ENCODE data around the gene C1QBP. TPM values are rescaled to one million over a fixed set of nuclear protein-coding genes. Genes with fewer than 3 reads are reported as not detected.

Gene C1QBP
- total RNA-seq, 1 donor from 2014 or later, result 71.8 TPM

Other genes starting within 250 kb of the C1QBP start
- gene ZNF594, start 247.3 kb downstream of the C1QBP start, total RNA-seq, result 2.3 TPM
- 2.3 TPM for gene SCIMP, start 204.3 kb downstream of the C1QBP start, total RNA-seq
- 16.8 TPM for gene RABEP1, start 156.9 kb downstream of the C1QBP start, total RNA-seq
- 41.0 TPM for gene NUP88, start 19.5 kb downstream of the C1QBP start, total RNA-seq
- gene RPAIN, start 19.0 kb downstream of the C1QBP start, total RNA-seq, result 15.6 TPM
- 7.7 TPM for gene DHX33, start 29.8 kb upstream of the C1QBP start, total RNA-seq
- 49.9 TPM for gene DERL2, start 47.0 kb upstream of the C1QBP start, total RNA-seq
- 7.1 TPM for gene MIS12, start 47.4 kb upstream of the C1QBP start, total RNA-seq
- 2.6 TPM for gene NLRP1, start 145.4 kb upstream of the C1QBP start, total RNA-seq

Measured in left lobe of liver (tissue), 1 donor.